Astrocyte of the cerebellum (primary cell): Measurements from ENCODE around the gene DYNC1H1.
"Not testable (repeated sequence)": the region's sequence is repeated elsewhere in the genome, so short reads cannot be mapped to it uniquely, and the experiment has no call there.

ENCODE experiments used
- DNase-seq: peaks from one replicate; pipeline ENCODE4 v3.0.0-alpha.2; 2011; ENCODE audit warnings: low read depth
- H3K4me3 ChIP-seq: 2 replicates; pipeline ENCODE4 v1.5.1; 2011; ENCODE audit warnings: mild to moderate bottlenecking, low read depth, low read length, moderate library complexity
- in situ Hi-C: cut with HindIII; loops from 2 replicates; pipeline ENCODE4 v1.10.0; 2017; ENCODE audit warnings: low sequenced_read_pairs
- TF ChIP-seq, protein P1 (sequence below): IDR thresholded peaks from 2 replicates; pipeline ENCODE4 v1.5.1; 2012; ENCODE audit warnings: low read length, low read depth, moderate library complexity, mild to moderate bottlenecking; ENCODE audit errors: missing control alignments

Gene DYNC1H1

DNA sequence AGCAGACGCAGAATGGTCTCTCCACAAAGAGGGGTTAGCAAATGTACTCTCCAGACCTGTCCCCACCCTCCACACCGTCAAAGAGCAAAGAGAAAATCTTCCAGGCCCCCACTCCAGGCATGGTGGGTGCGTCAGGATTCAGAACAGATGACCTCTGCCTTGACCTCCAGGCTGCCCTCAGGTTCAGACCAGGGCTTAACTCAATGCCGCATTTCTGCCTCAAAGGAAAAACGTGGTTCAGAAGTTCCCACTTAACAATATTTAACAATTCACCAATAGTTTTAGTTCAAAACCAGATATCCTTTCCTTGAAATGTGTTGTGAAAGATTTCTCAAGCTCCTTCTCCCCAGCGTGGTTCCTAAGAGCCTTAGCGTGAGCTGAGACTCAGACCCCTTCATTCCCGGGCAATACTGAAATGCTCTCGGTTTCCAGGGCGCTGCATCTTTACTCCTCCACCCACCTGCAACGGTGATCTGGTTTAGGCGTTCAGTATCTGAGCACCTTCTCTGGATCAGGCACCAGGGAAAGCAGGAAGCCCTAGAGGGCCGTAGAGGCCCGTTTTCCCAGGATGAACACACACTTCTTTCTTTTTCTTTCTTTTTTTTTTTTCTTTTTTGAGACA, 99.5 kb downstream of the DYNC1H1 start:
- in situ Hi-C loops = no loop called here
- DNase-seq = no peak
- TF ChIP-seq, protein P1, sequence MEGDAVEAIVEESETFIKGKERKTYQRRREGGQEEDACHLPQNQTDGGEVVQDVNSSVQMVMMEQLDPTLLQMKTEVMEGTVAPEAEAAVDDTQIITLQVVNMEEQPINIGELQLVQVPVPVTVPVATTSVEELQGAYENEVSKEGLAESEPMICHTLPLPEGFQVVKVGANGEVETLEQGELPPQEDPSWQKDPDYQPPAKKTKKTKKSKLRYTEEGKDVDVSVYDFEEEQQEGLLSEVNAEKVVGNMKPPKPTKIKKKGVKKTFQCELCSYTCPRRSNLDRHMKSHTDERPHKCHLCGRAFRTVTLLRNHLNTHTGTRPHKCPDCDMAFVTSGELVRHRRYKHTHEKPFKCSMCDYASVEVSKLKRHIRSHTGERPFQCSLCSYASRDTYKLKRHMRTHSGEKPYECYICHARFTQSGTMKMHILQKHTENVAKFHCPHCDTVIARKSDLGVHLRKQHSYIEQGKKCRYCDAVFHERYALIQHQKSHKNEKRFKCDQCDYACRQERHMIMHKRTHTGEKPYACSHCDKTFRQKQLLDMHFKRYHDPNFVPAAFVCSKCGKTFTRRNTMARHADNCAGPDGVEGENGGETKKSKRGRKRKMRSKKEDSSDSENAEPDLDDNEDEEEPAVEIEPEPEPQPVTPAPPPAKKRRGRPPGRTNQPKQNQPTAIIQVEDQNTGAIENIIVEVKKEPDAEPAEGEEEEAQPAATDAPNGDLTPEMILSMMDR = no peak
- H3K4me3 ChIP-seq = no peak overlapping the region

- H3K4me3 ChIP-seq, in situ Hi-C loops, DNase-seq: not testable (repeated sequence)
Observed at GRCh38 chr14:102064590-102064989, 100.2 kb downstream of the DYNC1H1 start.

GRCh38 chr14:102066041-102066451, 101.7 kb downstream of the DYNC1H1 start:
- DNase-seq = no peak
- TF ChIP-seq, protein P1 = no peak
- in situ Hi-C loops = no loop called here
- no peak overlapping the region for H3K4me3 ChIP-seq

GRCh38 chr14:102071283-102071998, 107.1 kb downstream of the DYNC1H1 start:
- TF ChIP-seq, protein P1 = no peak
- H3K4me3 ChIP-seq = no peak overlapping the region
- in situ Hi-C loops = no loop called here
- DNase-seq = no peak

- no peak overlapping the region for H3K4me3 ChIP-seq
- DNase-seq = no peak
- TF ChIP-seq, protein P1 = no peak
- in situ Hi-C loops = no loop called here
Observed at GRCh38 chr14:102074415-102074964, 110.1 kb downstream of the DYNC1H1 start.

DNA sequence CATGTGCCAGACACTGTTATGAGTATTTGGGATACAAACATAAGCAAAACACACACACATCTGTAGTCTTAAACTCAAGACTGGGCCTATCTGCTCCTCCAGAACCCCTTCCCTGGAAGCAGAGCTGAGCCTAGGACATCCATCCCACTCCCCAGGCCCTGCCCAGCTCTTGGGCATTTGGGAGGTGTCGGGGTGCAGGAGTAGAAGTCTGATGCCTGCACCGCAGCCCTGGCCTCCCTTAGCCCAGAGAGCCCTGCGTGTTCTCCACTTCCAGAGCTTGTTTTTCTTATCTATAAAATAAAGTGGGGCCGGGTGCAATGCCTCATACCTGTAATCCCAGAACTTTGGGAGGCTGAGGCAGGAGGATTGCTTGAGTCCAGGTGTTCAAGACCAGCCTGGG, 110.8 kb downstream of the DYNC1H1 start:
- in situ Hi-C loops = loop anchor here (25.0 kb wide), 1 partner anchor 237 kb away; the partner anchor contains the start of genes MOK and ZNF839
- TF ChIP-seq, protein P1 = no peak
- DNase-seq = no peak
- H3K4me3 ChIP-seq = no peak overlapping the region

- TF ChIP-seq, protein P1 = no peak
- no peak for DNase-seq
- in situ Hi-C loops = loop anchor here (25.0 kb wide), 1 partner anchor 235 kb away; the partner anchor contains the start of genes MOK and ZNF839
Observed at GRCh38 chr14:102077382-102077709, 113.0 kb downstream of the DYNC1H1 start.

DNA sequence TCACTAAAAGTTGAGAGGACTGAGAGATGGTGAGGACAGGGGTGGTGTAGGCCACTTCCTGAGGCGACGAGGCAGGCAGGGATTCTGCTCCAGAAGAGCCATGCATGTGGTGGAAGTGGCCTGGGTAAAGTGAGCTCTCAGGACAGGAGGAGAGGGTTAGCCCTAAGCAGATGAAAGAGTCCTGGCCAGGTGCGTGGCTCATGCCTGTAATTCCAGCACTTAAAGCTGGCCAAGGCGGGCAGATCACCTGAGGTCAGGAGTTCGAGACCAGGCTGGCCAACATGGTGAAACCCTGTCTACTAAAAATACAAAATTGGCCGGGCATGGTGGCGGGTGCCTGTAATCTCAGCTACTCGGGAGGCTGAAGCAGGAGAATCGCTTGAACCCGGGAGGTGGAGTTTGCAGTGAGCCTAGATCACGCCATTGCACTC, 114.0 kb downstream of the DYNC1H1 start:
- not testable (repeated sequence) for H3K4me3 ChIP-seq, DNase-seq
- in situ Hi-C loops = loop anchor here (25.0 kb wide), 1 partner anchor 234 kb away; the partner anchor contains the start of genes MOK and ZNF839

More at GRCh38 chr14:102077382-102077709, 113.0 kb downstream of the DYNC1H1 start:
- no peak overlapping the region for H3K4me3 ChIP-seq
